Kidney epithelial cell (primary cell): Measurements from ENCODE around the gene AARSD1. TPM values are rescaled to one million over a fixed set of nuclear protein-coding genes. Genes with fewer than 3 reads are reported as not detected.
A peak's percentile ranks its signal among the peaks of the same experiment; 100 is the strongest.
"Not testable (repeated sequence)": the region's sequence is repeated elsewhere in the genome, so short reads cannot be mapped to it uniquely, and the experiment has no call there.

Source experiments
- DNase-seq: peaks from one replicate; pipeline ENCODE4 v3.0.0-alpha.2; 2010; ENCODE audit warnings: low read depth
- H3K27me3 ChIP-seq: 2 replicates; pipeline ENCODE4 v1.6.0; 2011; ENCODE audit warnings: low read length; ENCODE audit not compliant: control insufficient read depth, insufficient read depth
- H3K36me3 ChIP-seq: 2 replicates; pipeline ENCODE4 v1.5.1; 2011; ENCODE audit warnings: low read length; ENCODE audit not compliant: control insufficient read depth, insufficient read depth
- H3K4me3 ChIP-seq: 2 replicates; pipeline ENCODE4 v1.5.1; 2011; ENCODE audit warnings: low read depth, mild to moderate bottlenecking, control low read depth, low read length
- CTCF ChIP-seq: IDR thresholded peaks from 2 replicates; pipeline ENCODE4 v1.5.1; 2011; ENCODE audit warnings: mild to moderate bottlenecking, moderate library complexity, low read length, control low read depth, inconsistent platforms; ENCODE audit not compliant: insufficient read depth, poor library complexity, severe bottlenecking
- total RNA-seq: library from RNA; depleted of rRNA; stranded (reverse); fragments of >200 nt; gene quantifications from 2 replicates; pipeline ENCODE4 v1.2.3, GENCODE V29; 2015

Gene AARSD1
- total RNA-seq, 1 donor from 2014 or later: 40.0 TPM

GRCh38 chr17:42944211-42944610 lies 20.0 kb downstream of the AARSD1 start:
- TF ChIP-seq CTCF: no peak
- no peak for DNase-seq
- Histone ChIP-seq H3K36me3 (no peaks in the 10 kb centered on the region), H3K27me3 (no peaks in the 10 kb centered on the region), H3K4me3 (no peak overlapping the region)

GRCh38 chr17:42937712-42938596 lies 26.3 kb downstream of the AARSD1 start:
- DNase-seq: no peak
- Histone ChIP-seq H3K4me3 (no peak overlapping the region), H3K27me3 (peaks cover 2% of the 10 kb centered on the region), H3K36me3 (no peaks in the 10 kb centered on the region)
- TF ChIP-seq CTCF: peak; percentile 70

- Histone ChIP-seq H3K27me3 (peaks cover 2% of the 10 kb centered on the region), H3K36me3 (no peaks in the 10 kb centered on the region), H3K4me3 (no peak overlapping the region)
- TF ChIP-seq CTCF: no peak
- no peak for DNase-seq
Observed at GRCh38 chr17:42929497-42929844, 34.8 kb downstream of the AARSD1 start.

GRCh38 chr17:42928714-42929496 lies 35.3 kb downstream of the AARSD1 start:
- peak; percentile 45 for DNase-seq
- peak; percentile 57 for TF ChIP-seq CTCF
- no peak overlapping the region for H3K4me3 ChIP-seq

GRCh38 chr17:42924891-42925290 lies 39.4 kb downstream of the AARSD1 start:
- TF ChIP-seq CTCF: no peak
- DNase-seq: no peak
- no peaks in the 10 kb centered on the region for H3K27me3 ChIP-seq
- H3K4me3 ChIP-seq: no peak overlapping the region
- no peaks in the 10 kb centered on the region for H3K36me3 ChIP-seq

More at GRCh38 chr17:42928714-42929496, 35.3 kb downstream of the AARSD1 start:
- Histone ChIP-seq H3K27me3 (peaks cover 2% of the 10 kb centered on the region), H3K36me3 (no peaks in the 10 kb centered on the region)

GRCh38 chr17:42923472-42923871 lies 40.8 kb downstream of the AARSD1 start:
- H3K4me3 ChIP-seq, H3K36me3 ChIP-seq, H3K27me3 ChIP-seq, DNase-seq: not testable (repeated sequence)
